ENCODE measurements around the gene NDUFA6. TPM values are rescaled to one million over a fixed set of nuclear protein-coding genes. Genes with fewer than 3 reads are reported as not detected.
A peak's percentile ranks its signal among the peaks of the same experiment; 100 is the strongest.

NDUFA6 gene
- total RNA-seq, 6 experiments from 2014 or later, result 69.6 to 90.2 (median 81.9) TPM

DNA sequence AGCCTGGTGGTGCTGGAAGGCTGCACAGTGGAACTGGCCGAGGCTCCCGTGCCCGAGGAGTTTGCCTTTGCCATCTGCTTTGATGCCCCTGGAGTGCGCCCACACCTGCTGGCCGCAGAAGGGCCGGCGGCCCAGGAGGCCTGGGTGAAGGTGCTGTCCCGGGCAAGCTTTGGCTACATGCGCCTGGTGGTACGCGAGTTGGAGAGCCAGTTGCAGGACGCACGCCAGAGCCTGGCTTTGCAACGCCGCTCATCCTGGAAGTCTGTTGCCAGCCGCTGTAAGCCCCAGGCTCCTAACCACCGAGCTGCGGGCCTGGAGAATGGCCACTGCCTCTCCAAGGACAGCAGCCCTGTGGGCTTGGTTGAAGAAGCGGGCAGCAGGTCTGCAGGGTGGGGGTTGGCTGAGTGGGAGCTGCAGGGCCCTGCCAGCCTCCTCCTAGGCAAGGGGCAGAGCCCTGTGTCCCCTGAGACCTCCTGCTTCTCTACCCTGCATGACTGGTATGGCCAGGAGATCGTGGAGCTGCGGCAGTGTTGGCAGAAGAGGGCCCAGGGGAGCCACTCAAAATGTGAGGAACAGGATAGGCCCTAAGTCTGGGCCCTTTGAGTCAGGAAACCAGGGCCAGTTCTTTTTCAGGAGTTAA lies 13.0 kb downstream of the NDUFA6 start:
- Mint-ChIP-seq H3K27me3 (ENCODE audit: insufficient read depth) (peaks cover 8% of the 10 kb centered on the region), H3K9me3 (no peaks in the 10 kb centered on the region), H3K27ac (peak overlapping the region; percentile 94; the same call in 1 of the 2 replicates), H3K4me3 (no peak overlapping the region), H3K36me3 (ENCODE audit: low read depth) (peaks cover 18% of the 10 kb centered on the region), H3K4me1 (ENCODE audit: low read depth) (peaks cover 48% of the 10 kb centered on the region)
- DNase-seq, result no peak
- TF ChIP-seq, protein P1, sequence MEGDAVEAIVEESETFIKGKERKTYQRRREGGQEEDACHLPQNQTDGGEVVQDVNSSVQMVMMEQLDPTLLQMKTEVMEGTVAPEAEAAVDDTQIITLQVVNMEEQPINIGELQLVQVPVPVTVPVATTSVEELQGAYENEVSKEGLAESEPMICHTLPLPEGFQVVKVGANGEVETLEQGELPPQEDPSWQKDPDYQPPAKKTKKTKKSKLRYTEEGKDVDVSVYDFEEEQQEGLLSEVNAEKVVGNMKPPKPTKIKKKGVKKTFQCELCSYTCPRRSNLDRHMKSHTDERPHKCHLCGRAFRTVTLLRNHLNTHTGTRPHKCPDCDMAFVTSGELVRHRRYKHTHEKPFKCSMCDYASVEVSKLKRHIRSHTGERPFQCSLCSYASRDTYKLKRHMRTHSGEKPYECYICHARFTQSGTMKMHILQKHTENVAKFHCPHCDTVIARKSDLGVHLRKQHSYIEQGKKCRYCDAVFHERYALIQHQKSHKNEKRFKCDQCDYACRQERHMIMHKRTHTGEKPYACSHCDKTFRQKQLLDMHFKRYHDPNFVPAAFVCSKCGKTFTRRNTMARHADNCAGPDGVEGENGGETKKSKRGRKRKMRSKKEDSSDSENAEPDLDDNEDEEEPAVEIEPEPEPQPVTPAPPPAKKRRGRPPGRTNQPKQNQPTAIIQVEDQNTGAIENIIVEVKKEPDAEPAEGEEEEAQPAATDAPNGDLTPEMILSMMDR (IDR thresholded peaks at IDR 0.05), result no peak

DNA sequence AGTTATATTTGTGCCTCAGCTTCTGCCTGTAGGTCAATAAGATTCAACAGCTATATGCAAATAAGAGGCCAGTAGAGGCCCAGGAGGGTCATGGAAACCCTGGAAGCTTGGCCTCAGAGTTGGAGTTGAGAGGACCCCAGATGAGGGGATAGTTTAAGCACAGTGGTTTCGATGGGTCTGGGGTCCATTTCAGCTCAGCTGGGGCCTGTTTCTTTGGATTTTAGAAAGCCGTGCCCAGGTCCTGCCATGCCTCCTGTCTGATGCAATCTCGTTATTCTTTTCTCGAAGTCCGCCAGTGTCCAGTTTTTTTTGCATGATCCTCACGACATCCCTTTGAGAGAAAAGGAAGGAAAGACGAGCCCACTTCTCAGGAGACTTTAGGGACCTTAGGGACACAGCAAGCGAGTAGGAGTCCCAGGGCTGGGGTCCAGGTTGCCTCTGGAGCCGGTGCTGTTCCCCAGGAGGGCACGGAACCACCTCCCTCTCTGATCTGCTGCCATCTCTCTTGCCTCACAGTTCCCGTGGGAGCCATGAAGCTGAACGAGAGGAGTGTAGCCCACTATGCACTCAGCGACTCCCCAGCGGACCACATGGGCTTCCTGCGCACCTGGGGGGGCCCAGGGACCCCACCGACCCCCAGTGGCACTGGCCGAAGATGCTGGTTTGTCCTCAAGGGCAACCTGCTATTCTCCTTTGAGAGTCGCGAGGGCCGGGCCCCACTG lies 13.6 kb downstream of the NDUFA6 start:
- H3K36me3 Mint-ChIP-seq (ENCODE audit: low read depth), result peaks cover 14% of the 10 kb centered on the region
- H3K9me3 Mint-ChIP-seq, result no peaks in the 10 kb centered on the region
- TF ChIP-seq, protein P1 (IDR thresholded peaks at IDR 0.05), result no peak
- no peak overlapping the region for H3K4me3 Mint-ChIP-seq
- H3K27me3 Mint-ChIP-seq (ENCODE audit: insufficient read depth), result peaks cover 8% of the 10 kb centered on the region
- peaks cover 44% of the 10 kb centered on the region for H3K4me1 Mint-ChIP-seq (ENCODE audit: low read depth)
- no peak overlapping the region for H3K27ac Mint-ChIP-seq
- DNase-seq, result no peak

DNA sequence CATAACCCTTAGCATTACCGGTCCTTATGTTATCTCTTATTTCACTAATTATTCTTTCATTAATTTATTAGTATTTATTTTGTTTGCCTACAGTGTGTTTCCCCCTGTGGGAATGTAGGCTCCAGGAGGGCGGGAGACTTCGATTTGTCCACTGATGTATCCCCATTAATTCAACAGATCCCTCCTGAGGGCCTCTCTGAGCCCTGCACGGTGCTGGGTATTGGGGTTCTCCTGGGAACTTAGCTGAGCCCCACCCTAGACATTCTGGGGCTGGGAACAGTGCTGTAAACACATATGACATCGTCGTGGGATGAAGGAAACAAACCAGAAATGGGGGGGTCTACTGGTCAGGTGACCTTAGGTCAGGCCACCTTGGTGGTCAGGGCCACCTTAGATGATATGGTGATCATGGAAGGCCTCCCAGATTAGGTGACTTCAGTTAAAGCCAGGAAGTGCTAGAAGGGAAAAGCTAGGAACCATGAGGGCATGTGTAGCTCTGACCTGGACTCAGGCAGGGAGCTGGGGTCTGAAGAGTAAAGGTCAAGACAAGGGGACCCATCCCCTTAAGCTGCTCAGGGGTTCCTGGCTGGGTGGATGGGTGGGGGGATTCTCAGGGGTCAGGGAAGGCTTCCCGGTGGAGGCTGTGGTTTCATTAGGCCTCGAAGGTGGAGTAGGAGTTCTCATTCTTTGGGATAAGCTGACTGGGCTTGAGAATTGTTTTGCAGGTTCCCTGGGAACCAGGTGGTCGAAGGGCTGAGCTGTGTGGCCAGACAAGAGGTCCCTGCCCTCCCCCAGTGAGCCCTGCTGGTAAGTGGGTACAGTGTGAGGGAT lies 15.5 kb downstream of the NDUFA6 start:
- TF ChIP-seq, protein P1 (IDR thresholded peaks at IDR 0.05), result peak; percentile 34; the same call in 1 of the 2 replicates
- Mint-ChIP-seq H3K9me3 (no peaks in the 10 kb centered on the region), H3K4me3 (peak overlapping the region; percentile 73), H3K27ac (peak overlapping the region; percentile 86), H3K27me3 (ENCODE audit: insufficient read depth) (peaks cover 8% of the 10 kb centered on the region), H3K36me3 (ENCODE audit: low read depth) (peaks cover 10% of the 10 kb centered on the region), H3K4me1 (ENCODE audit: low read depth) (peaks cover 45% of the 10 kb centered on the region)
- no peak for DNase-seq

DNA sequence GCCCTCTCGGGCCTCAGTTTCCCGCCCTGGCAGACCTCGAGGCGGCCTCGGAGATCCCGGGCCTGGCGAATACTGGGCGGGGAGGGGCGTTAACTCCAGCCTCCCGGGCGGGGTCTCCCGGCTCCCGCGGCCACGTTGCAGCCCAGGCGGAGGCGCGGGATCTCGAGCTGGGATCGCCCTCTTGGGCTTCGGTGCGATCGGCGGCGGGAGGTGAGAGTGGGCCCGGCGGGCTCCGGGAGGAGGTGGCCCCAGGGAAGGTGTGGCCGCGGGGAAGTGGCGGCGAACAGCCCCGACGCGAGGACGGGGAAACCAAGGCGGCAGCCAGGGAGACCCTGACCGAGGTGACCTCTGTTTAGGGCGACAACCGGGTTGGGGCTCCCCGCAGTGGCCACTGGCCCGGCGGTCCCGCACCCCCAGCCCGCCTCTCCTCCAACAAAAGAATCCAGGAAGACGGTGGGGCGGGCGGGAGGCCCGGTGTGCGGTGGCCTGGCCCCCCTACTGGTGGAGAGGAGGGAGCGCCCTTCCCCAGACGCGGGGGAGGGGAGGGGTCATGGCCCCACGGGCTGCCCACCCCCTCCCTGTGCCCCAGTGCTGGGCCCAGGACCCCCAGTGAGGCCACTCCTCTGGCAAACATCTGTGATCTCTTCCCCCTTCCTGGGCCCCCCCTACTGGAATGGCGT lies 16.3 kb downstream of the NDUFA6 start, which contains the start of gene PHETA2:
Gene PHETA2 (plus strand): TSS at position 117 of the 680 bp plus-strand sequence. CDS start 3,046 bp downstream, outside the sequence.
- Mint-ChIP-seq H3K27me3 (ENCODE audit: insufficient read depth) (peaks cover 2% of the 10 kb centered on the region), H3K9me3 (no peaks in the 10 kb centered on the region), H3K27ac (peak within 1 kb of the TSS; percentile 86), H3K4me1 (ENCODE audit: low read depth) (peaks cover 49% of the 10 kb centered on the region), H3K4me3 (peak within 1 kb of the TSS; percentile 76), H3K36me3 (ENCODE audit: low read depth) (peaks cover 10% of the 10 kb centered on the region)
- no peak for DNase-seq
- TF ChIP-seq, protein P1 (IDR thresholded peaks at IDR 0.05), result peak; percentile 77

DNA sequence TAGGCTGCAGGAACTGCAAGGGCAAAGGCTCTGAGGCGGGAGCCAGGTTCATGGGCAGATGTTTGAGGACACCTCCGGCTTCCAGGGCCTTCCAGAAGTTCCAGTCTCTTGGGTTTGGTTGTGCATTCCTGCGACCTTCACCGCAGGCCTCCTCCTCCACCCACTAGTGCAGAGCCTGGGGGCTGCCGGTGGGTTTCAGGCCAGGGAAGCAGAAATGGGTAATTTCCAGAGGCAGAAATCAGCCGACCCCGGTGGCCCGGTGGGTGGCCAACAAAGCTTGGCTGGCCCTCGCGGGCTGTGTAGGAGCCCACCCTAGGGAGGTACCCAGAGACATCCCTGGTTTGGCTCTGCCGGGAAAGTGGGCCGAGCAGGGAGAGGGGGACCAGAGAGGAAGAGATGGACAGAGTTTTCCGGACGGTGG lies 16.9 kb downstream of the NDUFA6 start:
- H3K36me3 Mint-ChIP-seq (ENCODE audit: low read depth), result peaks cover 10% of the 10 kb centered on the region
- peak overlapping the region; percentile 78 for H3K27ac Mint-ChIP-seq
- TF ChIP-seq, protein P1 (IDR thresholded peaks at IDR 0.05), result no peak
- peaks cover 43% of the 10 kb centered on the region for H3K4me1 Mint-ChIP-seq (ENCODE audit: low read depth)
- H3K27me3 Mint-ChIP-seq (ENCODE audit: insufficient read depth), result peaks cover 2% of the 10 kb centered on the region
- no peak for DNase-seq
- H3K9me3 Mint-ChIP-seq, result no peaks in the 10 kb centered on the region
- H3K4me3 Mint-ChIP-seq, result peak overlapping the region; percentile 76
